ENCODE data around the gene DHX34. TPM values are rescaled to one million over a fixed set of nuclear protein-coding genes. Genes with fewer than 3 reads are reported as not detected.

DHX34 gene
- total RNA-seq, 1 experiment from 2014 or later = 38.2 TPM

- H3K9me3 Mint-ChIP-seq = no peaks in the 10 kb centered on the region; a peak in 1 of 5 replicates
- Histone ChIP-seq H4K8ac (replicated peaks; ENCODE audit: insufficient read length, low read depth, low read length) (no peak overlapping the region), H2BK20ac (ENCODE audit: low read depth, low read length, poor library complexity, severe bottlenecking) (no peak overlapping the region), H2AFZ (ENCODE audit: low read length) (no peak overlapping the region), H3K79me2 (ENCODE audit: insufficient read depth, low read length) (no peaks in the 10 kb centered on the region), H3K9me3 (ENCODE audit: control insufficient read depth, low read depth, low read length) (no peaks in the 10 kb centered on the region), H2AK5ac (ENCODE audit: insufficient read length, low read length) (no peak overlapping the region), H2BK120ac (ENCODE audit: low read depth, low read length, poor library complexity, severe bottlenecking) (no peak overlapping the region), H2BK15ac (ENCODE audit: low read depth, low read length) (no peak overlapping the region), H3K4me1 (ENCODE audit: insufficient read depth, low read length) (no peaks in the 10 kb centered on the region), H3K23me2 (ENCODE audit: insufficient read length, low read depth, low read length, poor library complexity, severe bottlenecking) (no peaks in the 10 kb centered on the region), H3K18ac (ENCODE audit: insufficient read length, low read depth, low read length) (no peak overlapping the region), H3T11ph (ENCODE audit: low read length) (no peak overlapping the region), H3K9ac (ENCODE audit: extremely low read depth, insufficient read length, low read length) (no peak overlapping the region), H3K14ac (ENCODE audit: insufficient read depth, low read length) (no peak overlapping the region), H4K5ac (ENCODE audit: insufficient read length, low read depth, low read length) (no peak overlapping the region), H2BK5ac (ENCODE audit: insufficient read length, low read length) (no peak overlapping the region), H2BK12ac (ENCODE audit: insufficient read length, low read depth, low read length) (no peak overlapping the region), H3K4me2 (ENCODE audit: insufficient read depth, insufficient read length, low read length) (no peak overlapping the region), H3K23ac (ENCODE audit: insufficient read length, low read depth, low read length) (no peak overlapping the region), H4K20me1 (ENCODE audit: control insufficient read depth, insufficient read depth, insufficient read length) (no peaks in the 10 kb centered on the region), H3K27ac (ENCODE audit: insufficient read length, low read depth, low read length) (no peak overlapping the region), H3K27me3 (ENCODE audit: insufficient read depth, low read length) (no peaks in the 10 kb centered on the region), H4K91ac (ENCODE audit: insufficient read length, low read depth, low read length) (no peak overlapping the region), H3K4ac (ENCODE audit: low read depth, low read length) (no peak overlapping the region), H3K79me1 (ENCODE audit: insufficient read depth, low read depth, low read length, poor library complexity, severe bottlenecking) (no peaks in the 10 kb centered on the region), H3K56ac (ENCODE audit: insufficient read length, low read depth, low read length) (no peak overlapping the region)
- no peak for DNase-seq
- no peaks in the 10 kb centered on the region for H3K36me3 Mint-ChIP-seq (ENCODE audit: insufficient read depth in 1 of 3, low read depth in 3 of 3)
- no CpG with 5 or more reads among the region's 5 CpGs for WGBS (ENCODE audit: extremely low coverage, insufficient read length, low lambda C conversion rate)
- TF ChIP-seq CTCF (conservative IDR thresholded peaks at IDR 0.05) = no peak
- H3K4me3 Mint-ChIP-seq = no peak overlapping the region
- peaks cover 0 to 6% of the 10 kb centered on the region in 2 experiments; a peak in 1 of 4 replicates for H3K4me1 Mint-ChIP-seq
- peaks cover 21% of the 10 kb centered on the region for H3K27me3 Mint-ChIP-seq (ENCODE audit: low read depth)
- H3K27ac Mint-ChIP-seq = no peak overlapping the region
These were observed 36.6 kb upstream of the DHX34 start for GRCh38 chr19:47312366-47313006.
